GM18507 (cell line): ENCODE data around the gene PLSCR3.

Experiments
- DNase-seq: peaks from one replicate; pipeline ENCODE4 v3.0.0; 2011; ENCODE audit warnings: low read depth; ENCODE audit not compliant: insufficient read length; ENCODE audit errors: extremely low spot score
- FAIRE-seq: peaks from 2 replicates; lab custom pipeline; 2011; peaks lifted over from hg19 to GRCh38; lab: Jason Lieb, UNC

PLSCR3 gene

GRCh38 chr17:7355053-7355452, 39.3 kb downstream of the PLSCR3 start, which contains the start of gene TMEM95:
TMEM95 (plus strand) TSS chr17:7355156; CDS start chr17:7355205, 49 bp downstream.
- DNase-seq (no peak), FAIRE-seq (no peak)

GRCh38 chr17:7354262-7354843, 40.0 kb downstream of the PLSCR3 start:
- no peak for DNase-seq
- FAIRE-seq = no peak

GRCh38 chr17:7352910-7353635, 41.3 kb downstream of the PLSCR3 start:
- FAIRE-seq (no peak), DNase-seq (no peak)

- FAIRE-seq = no peak
Measured at GRCh38 chr17:7352503-7352889, 41.8 kb downstream of the PLSCR3 start.

GRCh38 chr17:7351665-7352502, 42.4 kb downstream of the PLSCR3 start, which contains the start of gene KCTD11:
KCTD11 (plus strand) TSS chr17:7352162.
- FAIRE-seq (peak; percentile 81), DNase-seq (peak; percentile 83)

More at GRCh38 chr17:7352503-7352889, 41.8 kb downstream of the PLSCR3 start:
- DNase-seq = no peak

GRCh38 chr17:7348478-7349242, 45.7 kb downstream of the PLSCR3 start:
- no peak for DNase-seq

GRCh38 chr17:7347630-7348477, 46.5 kb downstream of the PLSCR3 start:
- no peak for FAIRE-seq
- DNase-seq = no peak

More at GRCh38 chr17:7348478-7349242, 45.7 kb downstream of the PLSCR3 start:
- no peak for FAIRE-seq

- FAIRE-seq = no peak
Measured at GRCh38 chr17:7346761-7347614, 47.3 kb downstream of the PLSCR3 start.

GRCh38 chr17:7343250-7343649, 51.1 kb downstream of the PLSCR3 start:
- no peak for FAIRE-seq
- no peak for DNase-seq

More at GRCh38 chr17:7346761-7347614, 47.3 kb downstream of the PLSCR3 start:
- DNase-seq = no peak

- DNase-seq (no peak), FAIRE-seq (no peak)
Measured at GRCh38 chr17:7341842-7342241, 52.5 kb downstream of the PLSCR3 start.

GRCh38 chr17:7340179-7340578, 54.1 kb downstream of the PLSCR3 start:
- FAIRE-seq = no peak
- DNase-seq = no peak
